Activated CD8-positive, alpha-beta memory T cell treated with anti-CD3 and anti-CD28 coated beads for 36 hours (primary cell): ENCODE data around the gene REX1BD. TPM values are rescaled to one million over a fixed set of nuclear protein-coding genes. Genes with fewer than 3 reads are reported as not detected.
"Not testable (repeated sequence)": the region's sequence is repeated elsewhere in the genome, so short reads cannot be mapped to it uniquely, and the experiment has no call there.

Experiments used
- CTCF ChIA-PET: fragments of 350-600 bp; sonication (Branson Sonifier 250); formaldehyde crosslinking; loops from one replicate; lab custom pipeline; 2021; ENCODE audit warnings: antibody characterized with exemption; lab: Charles Lee
- POLR2A ChIA-PET: fragments of 350-600 bp; sonication (Branson Sonifier 250); formaldehyde crosslinking; loops from one replicate; lab custom pipeline; 2021; ENCODE audit warnings: antibody characterized with exemption; lab: Charles Lee
- total RNA-seq, 2 experiments: library from RNA; stranded (reverse); gene quantifications; one replicate each; pipeline ENCODE4 v1.2.3, GENCODE V29; 2021

Gene REX1BD
- total RNA-seq, 2 experiments from 2014 or later, result 95.2 to 98.7 TPM

DNA sequence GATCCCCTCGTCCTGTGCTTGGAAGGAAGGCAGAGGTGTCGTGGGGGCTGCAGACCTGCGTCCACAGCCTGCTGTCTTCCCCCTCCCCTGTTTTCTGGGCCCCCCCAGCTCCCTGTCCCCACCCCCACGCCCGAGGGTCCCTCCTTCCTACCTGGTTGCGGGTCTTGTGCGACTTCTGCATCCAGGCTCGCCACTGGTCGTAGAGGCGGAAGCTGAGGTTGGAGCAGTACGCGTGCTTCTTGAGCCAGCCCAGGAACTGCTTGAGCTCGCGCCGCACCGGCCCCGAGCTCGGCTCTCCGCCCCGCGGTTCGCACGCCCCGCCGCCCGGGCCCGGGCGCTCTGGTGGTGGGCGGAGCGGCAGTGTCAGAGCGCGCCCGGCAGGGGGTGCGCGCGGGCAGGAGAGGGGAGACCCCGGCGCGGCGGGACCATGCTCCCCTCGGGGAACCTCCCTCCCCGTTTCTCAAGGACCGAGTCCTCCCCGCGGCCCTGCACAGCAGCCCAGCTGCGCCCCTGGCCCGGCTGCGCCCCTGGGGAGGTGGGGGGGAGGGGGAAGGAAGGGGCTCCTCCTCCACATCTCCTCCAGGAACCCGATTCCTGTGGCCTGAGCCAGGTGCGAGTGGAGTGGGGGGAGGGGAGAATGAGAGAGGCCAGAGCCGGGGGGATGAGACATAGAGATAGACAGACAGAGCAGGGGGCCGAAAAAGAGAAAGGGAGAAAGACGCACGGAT is 5.7 kb downstream of the REX1BD start:
- ChIA-PET POLR2A (interaction anchor here (0.7 kb wide), 2 partner anchors 37 to 198 kb away, joined by 3 to 4 read pairs; partner anchors contain the start of gene KXD1), CTCF (interaction anchor here (0.7 to 2.7 kb wide), 16 partner anchors 13 to 256 kb away, joined by 3 to 17 read pairs (median 4); partner anchors contain the start of genes CRLF1, UBA52 and UPF1)

DNA sequence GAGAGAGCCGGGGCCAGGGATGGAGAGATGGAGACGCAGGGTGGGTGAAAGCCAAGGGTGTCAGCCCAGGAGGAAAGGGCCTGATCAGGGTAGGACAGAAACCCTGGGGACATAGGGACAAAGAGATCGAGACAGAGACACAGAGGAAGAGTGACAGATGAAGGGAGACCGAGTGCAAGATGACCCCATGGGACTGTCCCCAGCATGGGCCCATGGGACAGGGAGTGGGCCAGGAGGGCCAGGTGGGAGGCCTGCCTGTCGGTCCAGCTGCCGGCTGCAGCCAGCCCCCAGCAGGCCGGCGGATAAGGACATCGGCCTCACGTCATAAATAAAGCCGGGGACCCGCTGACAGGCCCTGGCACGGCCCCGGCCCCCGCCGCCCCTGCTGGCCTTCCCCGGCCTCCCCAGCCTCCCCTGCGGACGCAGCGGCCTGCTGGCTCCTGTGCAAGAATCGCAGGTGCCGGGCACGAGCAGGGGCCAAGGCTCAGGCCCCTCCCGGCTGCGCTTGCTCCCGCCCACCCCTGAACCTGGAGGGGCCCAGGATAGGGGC is 6.3 kb downstream of the REX1BD start:
- POLR2A ChIA-PET, result no interaction called here
- CTCF ChIA-PET, result interaction anchor here (1.1 to 2.7 kb wide), 9 partner anchors 13 to 252 kb away, joined by 3 to 17 read pairs (median 4); partner anchors contain the start of genes CRLF1, UBA52 and UPF1

DNA sequence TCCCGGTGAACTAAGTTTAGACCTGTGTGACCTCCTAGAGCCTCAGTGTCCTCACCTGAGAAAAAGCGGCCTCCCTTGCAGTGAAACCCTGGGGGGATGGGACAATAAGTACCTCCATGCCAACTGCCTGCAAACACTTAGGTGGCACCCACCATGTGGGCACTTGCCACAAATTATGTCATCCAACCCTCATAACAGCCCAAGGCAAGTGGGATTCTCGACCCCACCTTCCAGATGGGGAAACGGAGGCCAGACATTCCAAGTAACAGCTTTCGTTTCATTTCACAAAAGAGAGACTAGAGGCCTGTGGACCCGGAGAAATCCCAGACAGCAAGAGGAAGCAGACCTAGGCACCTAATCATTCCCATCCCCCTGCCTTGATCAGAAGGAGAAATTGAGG is 6.9 kb downstream of the REX1BD start:
- ChIA-PET POLR2A (no interaction called here), CTCF (interaction anchor here (0.6 to 2.7 kb wide), 4 partner anchors 8 to 252 kb away, joined by 3 to 17 read pairs (median 6); no protein-coding TSS in a partner anchor)

DNA sequence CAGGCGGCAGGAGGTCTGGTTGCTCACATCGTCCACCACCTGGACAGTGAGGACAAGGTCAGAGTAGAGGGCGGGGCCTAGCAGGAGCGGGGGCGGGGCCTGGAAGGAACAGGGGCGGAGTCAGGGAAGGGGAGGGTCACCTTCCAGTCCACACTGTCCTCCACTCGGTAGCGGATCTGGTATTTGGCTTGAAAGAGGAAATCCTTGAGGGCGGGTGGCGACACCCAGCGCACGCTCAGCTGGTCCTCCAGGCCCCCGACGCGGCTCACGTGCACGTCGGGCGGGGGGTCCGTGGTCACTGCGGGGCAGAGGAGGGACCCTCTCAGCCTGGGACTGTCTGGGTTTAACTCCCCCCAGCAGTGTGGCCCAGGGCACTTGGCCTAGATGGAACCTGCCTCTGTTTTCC is 8.2 kb downstream of the REX1BD start:
- POLR2A ChIA-PET, result no interaction called here
- CTCF ChIA-PET, result interaction anchor here (1.7 to 1.8 kb wide), 2 partner anchors 9 to 250 kb away, joined by 3 to 7 read pairs; no protein-coding TSS in a partner anchor

DNA sequence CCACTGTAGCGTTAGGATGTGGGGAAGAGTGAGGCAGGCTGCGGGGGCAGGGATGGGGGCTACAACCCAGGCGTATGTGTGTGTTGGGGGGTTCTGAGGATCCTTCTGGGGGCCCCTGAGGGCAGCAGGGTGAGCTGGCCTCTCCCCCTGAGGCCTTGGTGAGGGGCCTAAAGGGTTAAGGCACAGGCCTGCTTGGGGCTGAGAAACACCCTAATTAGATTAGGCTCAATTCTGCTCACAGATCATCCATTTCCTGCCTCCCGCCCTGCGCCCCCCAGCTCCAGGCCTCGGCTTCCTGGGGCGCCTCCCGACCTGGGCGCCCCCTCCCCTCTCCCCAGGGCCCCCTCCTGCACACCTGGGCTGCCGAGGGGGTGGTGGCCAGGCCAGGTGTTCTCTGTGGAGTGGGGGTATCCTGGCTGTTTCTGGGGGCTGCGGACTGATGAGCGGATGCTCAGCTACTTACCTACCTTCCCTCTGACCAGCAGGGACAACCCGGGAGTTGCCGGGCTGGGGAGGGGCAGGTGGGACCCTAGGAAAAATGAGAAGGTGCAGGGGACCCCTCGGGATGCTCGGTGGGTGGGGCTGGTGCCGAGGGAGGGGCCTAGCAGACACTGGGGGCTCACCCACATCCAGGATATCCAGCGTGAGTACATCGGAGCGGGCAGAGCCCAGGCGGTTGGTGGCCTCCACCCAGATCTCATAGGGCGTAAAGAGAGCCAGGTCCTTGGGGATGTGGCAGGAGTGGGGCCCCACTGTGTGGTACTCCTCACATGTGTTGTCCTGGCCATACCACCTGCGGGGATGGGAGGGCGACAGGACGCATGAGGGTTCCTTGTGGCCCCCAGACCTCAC is 9.4 kb downstream of the REX1BD start:
- ChIA-PET POLR2A (no interaction called here), CTCF (interaction anchor here (0.6 to 1.7 kb wide), 3 partner anchors 10 to 279 kb away, joined by 3 to 4 read pairs (median 4); no protein-coding TSS in a partner anchor)

DNA sequence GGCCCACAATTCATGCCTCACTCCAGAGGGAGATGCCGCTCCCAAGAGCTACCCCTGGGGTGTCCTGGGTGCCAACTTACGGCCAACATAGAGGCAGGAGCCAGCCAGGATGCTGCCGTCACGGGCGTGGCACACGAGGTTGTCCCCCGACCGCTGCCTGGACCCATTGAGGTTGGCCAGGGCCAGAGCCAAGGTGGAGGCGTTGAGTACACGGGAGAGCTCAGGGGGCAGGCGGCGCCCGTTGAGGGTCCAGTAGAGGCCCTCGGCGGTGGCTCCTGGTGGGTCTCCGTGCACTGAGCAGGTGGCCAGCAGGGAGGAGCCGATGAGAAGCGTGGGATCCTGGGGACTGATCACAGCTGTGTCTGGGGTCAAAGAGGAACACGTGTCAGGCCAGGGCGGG is 10.9 kb downstream of the REX1BD start:
- ChIA-PET CTCF (no interaction called here), POLR2A (no interaction called here)

DNA sequence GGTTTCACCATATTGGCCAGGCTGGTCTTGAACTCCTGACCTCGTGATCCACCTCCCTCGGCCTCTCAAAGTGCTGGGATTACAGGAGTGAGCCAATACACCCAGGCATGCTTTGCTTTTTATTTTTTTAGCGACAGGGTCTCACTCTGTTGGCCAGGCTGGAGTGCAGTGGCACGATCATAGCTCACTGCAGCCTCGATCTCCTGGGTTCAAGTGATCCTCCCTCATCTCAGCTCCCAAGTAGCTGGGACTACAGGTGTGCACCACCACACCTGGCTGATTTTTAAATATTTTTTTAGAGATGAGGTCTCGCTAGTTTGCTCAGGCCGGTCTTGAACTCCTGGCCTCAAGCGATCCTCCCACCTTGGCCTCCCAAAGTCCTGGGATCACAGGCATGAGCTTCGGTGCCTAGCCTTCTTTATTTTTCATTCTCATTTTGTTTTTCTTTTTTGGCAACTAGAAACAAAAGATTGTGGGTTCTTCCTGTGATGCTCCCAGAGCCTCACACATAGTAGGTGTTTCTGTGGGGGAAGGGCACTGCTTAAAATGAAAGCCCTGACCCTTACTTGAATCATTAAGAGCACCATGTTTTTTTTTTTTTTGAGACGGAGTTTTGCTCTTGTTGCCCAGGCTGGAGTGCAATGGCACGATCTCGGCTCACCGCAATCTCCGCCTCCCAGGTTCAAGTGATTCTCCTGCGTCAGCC is 12.2 kb downstream of the REX1BD start:
- POLR2A ChIA-PET, result interaction anchor here (0.7 kb wide), 2 partner anchors 11 to 618 kb away, joined by 4 to 5 read pairs; no protein-coding TSS in a partner anchor
- CTCF ChIA-PET, result not testable (repeated sequence)

DNA sequence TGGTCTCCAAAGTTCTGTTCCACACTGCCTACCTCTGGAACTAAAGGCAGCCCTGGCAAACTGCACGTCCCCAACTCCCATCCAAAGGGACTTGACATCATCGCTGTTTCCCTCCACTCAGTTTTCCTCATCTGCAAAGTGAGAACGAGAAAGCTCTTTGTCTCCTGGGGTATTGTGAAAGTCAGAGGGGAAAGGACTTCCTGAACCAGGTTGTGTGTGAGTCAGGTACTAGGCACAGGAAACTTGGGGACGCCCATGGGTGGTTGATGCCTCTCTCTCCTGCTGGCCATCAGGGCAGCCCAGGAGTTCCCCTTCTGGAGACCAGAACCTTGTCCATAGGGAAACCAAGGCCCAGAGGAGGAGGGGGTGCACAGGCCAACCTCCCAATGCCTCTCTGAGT is 13.3 kb downstream of the REX1BD start:
- ChIA-PET POLR2A (no interaction called here), CTCF (interaction anchor here (0.7 kb wide), 1 partner anchor 205 kb away, joined by 3 read pairs; no protein-coding TSS in a partner anchor)

DNA sequence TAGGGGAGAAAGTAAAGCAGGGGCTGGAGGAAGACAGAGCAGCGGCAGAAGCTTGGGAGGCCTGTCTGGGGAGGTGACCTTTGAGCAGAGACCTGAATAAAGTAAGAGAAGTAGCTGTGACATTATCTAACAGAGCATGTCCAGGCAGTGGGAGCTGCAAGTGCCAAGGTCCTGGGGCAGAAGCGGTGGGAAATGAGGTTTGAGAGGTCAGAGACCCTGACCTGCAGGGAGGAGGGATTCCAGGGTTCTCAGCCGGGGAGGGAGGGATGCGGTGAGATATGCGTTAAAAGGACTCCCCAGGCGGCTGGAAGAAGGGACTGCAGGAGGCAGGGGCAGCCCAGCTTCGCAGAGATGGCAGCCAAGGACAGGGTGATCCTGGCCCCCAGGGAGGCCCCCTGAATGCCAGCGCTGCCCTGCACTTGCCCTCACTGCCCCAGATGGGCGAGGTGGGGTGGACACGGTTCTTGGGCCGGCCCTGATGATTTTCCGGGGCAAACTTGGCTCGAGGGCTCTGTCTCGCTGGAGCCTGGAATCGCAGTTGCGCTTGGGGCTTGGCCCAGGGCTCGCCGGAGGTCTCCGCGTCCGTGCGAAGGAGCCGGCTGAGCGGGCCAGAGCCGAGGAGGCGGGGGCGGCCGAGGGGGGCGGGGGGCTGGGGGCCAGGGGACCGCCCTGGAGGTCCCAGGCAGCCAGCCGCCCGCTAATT is 14.8 kb downstream of the REX1BD start:
- CTCF ChIA-PET, result interaction anchor here (0.6 to 1.1 kb wide), 2 partner anchors 152 to 789 kb away, joined by 3 to 4 read pairs; no protein-coding TSS in a partner anchor
- POLR2A ChIA-PET, result no interaction called here

DNA sequence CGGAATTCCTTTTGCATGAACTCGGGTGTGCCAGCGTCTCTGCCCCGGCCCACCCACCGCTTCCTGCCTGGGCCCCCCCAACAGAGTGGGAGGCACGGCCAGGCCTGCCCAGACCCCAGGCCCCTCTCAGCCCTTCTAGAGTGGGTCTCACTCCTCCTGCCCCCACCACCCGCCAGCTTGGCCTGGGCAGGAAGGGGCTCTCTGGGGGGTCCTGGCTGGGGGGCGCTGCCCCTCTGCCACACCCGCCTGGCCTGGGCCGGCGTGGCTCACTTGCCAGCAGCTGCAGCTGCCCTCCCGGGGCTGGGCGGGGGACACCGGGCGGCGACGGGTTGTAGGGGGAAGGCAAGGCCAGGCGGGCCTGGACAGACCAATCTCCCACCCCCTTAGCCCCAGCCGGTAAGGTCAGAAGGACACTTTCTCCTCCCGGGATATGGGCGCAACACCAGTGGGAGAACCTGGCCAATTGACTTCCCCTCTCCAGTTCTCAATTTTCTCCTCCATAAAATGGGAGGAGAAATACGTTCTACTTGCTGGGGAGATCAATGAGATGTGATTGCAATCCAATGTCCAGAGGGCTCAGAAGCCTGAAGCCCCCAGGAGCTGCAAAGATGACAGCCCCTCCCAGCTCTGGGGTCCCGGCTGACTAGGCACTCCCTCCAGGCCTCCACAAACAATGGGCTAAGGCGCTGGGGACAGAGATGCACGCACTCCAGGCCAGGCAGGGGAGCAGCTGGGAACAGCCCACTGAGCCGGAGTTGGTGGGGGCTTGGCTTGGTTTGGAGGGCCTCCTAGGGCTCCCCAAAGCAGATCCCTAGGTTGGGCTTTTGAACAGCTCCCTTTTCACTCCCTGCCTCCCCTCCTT is 15.6 kb downstream of the REX1BD start:
- ChIA-PET POLR2A (no interaction called here), CTCF (interaction anchor here (0.8 kb wide), 1 partner anchor 15 kb away, joined by 3 read pairs; no protein-coding TSS in a partner anchor)

DNA sequence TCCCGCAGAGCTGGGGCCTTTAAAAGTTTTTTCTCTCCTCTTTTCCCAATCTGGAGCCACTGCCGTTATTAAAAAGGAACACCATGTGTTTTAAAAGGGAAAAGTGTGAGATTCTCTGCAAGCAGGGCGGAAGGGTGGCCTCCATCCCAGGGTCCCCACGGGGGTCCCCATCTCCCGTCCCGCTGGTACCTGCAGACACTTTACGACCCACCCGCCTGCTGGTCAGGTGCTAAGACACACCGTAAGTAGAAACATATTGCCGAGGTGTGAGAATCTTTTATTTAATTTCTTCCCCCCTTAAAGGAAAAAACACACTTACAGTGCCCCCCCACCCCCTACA is 16.2 kb downstream of the REX1BD start:
- ChIA-PET POLR2A (no interaction called here), CTCF (interaction anchor here (0.8 kb wide), 1 partner anchor 16 kb away, joined by 3 read pairs; no protein-coding TSS in a partner anchor)

DNA sequence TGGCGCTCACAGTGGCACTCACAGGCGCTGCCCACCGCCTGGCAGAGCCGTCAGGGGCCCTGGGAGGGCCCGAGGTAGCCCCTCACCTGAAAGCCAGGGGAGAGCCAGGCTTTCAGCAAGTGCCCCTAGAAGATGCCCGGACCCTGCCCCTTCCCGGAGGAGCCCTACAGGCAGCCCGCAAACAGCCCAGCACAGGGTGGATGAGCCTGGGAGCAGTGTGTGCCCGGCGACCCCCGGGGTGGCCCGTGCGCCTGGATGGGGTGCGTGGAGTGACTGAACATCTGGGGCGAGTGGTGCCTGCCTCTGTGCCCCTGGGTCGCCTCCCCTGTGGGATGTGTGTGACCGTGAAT is 16.6 kb downstream of the REX1BD start:
- CTCF ChIA-PET, result no interaction called here
- POLR2A ChIA-PET, result no interaction called here

DNA sequence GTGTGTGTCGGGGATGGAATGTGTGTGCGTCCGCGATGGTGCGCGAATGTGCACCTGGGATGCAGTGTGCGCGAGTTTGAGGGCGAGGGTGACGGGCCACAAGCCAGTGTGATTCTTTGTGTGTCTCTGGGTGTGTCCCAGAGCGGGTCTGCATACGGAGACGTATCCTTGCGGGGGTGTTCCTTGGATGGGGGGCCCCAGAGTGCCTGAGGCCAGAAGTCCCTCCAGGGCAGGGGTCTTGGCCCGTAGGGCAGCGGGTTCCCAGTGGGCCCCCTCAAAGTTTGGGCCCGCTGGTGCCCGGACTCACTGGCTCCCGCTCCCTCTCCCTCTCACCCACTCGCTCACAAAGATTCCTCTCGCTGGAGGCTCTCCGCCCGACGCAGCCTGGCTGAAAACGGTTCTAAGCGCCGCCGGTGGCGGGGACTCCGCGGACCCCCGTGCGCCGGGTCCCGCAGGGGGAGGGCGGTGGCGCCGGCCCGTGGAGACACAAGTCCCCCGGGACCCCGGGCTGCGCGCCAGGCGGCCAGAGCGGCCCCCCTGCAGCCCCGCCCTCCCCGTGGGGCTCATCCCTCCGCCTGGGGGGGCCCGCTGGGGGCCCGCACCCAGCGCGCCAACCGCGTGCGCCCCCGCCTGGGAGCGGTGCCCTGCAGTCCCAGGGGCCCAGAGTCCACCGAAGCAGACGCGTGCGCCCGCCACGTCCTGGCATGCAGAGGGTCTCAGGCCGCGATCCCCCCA is 17.1 kb downstream of the REX1BD start:
- ChIA-PET POLR2A (no interaction called here), CTCF (no interaction called here)

DNA sequence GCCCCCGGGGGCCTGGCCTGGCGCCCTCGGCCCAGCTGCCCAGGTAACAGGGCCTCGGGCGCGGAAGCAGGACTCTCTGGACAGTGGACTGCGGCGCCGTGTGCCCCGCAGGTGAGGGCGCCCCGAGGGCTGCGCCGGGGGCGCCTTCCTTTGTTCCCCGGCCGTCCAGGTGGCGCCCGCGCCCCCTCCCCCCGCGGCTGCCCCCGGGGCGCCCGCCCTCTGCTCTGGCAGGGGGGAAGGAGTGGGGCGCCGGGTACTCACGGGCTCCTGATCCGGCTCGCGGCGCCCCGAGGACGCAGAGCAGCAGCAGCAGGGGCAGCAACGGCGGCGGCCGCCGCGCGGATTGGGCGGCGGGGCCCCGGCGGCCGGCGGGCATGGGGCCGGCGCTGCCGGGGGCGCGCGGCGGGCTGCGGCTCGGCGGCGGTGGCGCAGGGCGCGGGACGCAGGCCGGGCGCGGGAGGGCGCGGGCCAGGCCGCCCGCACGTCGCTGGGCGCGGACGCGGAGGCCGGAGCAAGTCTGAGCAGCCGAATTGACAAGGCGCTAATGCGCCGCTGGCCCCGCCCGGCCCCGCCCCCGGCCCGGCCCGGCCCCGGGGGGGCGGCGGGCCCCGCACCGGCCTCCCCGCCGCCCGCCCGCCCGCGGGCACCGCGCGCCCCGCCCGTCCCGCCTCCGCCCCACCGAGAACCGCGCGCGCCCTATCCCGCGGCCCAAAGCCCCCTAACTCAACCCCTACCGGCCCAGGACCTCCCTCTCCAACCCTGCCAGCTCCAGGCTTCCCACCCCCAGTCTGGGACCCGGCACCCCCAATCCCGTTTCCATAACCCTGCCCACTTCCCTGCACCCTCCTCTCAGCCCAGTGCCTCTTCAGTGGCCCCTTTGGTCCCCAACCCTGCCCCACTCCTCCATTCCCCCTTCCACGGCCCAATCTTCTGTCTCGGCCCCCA is 18.0 kb downstream of the REX1BD start, which contains the start of gene CRLF1:
CRLF1 (minus strand) TSS at position 519 of the 945 bp plus-strand sequence; CDS start at position 376, 143 bp downstream.
- ChIA-PET POLR2A (no interaction called here), CTCF (interaction anchor here (1.8 kb wide), 1 partner anchor 12 kb away, joined by 5 read pairs; no protein-coding TSS in a partner anchor)
